PC-9 (cell line): ENCODE measurements around the gene SUGP2. TPM values are rescaled to one million over a fixed set of nuclear protein-coding genes. Genes with fewer than 3 reads are reported as not detected.

Source experiments
- BruUV-seq: library from RNA; stranded (reverse); fragments of 400-500 nt; replicated peaks from 2 replicates; lab custom pipeline; 2021; lab: Mats Ljungman, UMichigan
- CTCF ChIA-PET: fragments of 300-600 bp; sonication (Branson Sonifier 250); formaldehyde crosslinking; loops from one replicate; lab custom pipeline; 2022; ENCODE audit warnings: antibody characterized with exemption; lab: Charles Lee
- POLR2A ChIA-PET: fragments of 300-600 bp; sonication (Branson Sonifier 250); formaldehyde crosslinking; loops from one replicate; lab custom pipeline; 2022; ENCODE audit warnings: antibody characterized with exemption; ENCODE audit not compliant: unreplicated experiment; lab: Charles Lee
- DNase-seq, 2 experiments: peaks; one replicate each; pipeline versions ENCODE4 v3.0.0 to v3.0.0-alpha.2; 2015 to 2022; ENCODE audit warnings: mixed read lengths in 1 of 2
- H2AFZ ChIP-seq: fragments of 200-600 bp; sonication (generic); 2 replicates; pipeline ENCODE4 v1.8.1; 2017; ENCODE audit warnings: antibody characterized with exemption
- H3F3A ChIP-seq: fragments of 200-600 bp; sonication (generic); 2 replicates; pipeline ENCODE4 v1.8.1; 2017; ENCODE audit warnings: antibody characterized with exemption, mild to moderate bottlenecking, low read depth; ENCODE audit not compliant: insufficient read depth
- H3K27ac ChIP-seq: fragments of 200-600 bp; sonication (generic); 2 replicates; pipeline ENCODE4 v1.6.1; 2016; ENCODE audit warnings: mixed run types
- H3K27me3 ChIP-seq: fragments of 200-600 bp; sonication (generic); 2 replicates; pipeline ENCODE4 v1.6.1; 2016; ENCODE audit warnings: low read depth, mixed run types; ENCODE audit not compliant: insufficient read depth
- H3K36me3 ChIP-seq: fragments of 200-600 bp; sonication (generic); 2 replicates; pipeline ENCODE4 v1.6.1; 2016; ENCODE audit warnings: low read depth, mixed run types
- H3K4me1 ChIP-seq: fragments of 200-600 bp; sonication (generic); replicated peaks from 2 replicates; pipeline ENCODE4 v1.6.1; 2016; ENCODE audit warnings: mixed run types; ENCODE audit not compliant: insufficient read depth
- H3K4me2 ChIP-seq: fragments of 200-600 bp; sonication (generic); 2 replicates; pipeline ENCODE4 v1.6.1; 2017; ENCODE audit warnings: mixed run types
- H3K4me3 ChIP-seq: fragments of 200-600 bp; sonication (generic); 2 replicates; pipeline ENCODE4 v1.6.1; 2016; ENCODE audit warnings: mixed run types
- H3K79me2 ChIP-seq: fragments of 200-600 bp; sonication (generic); 2 replicates; pipeline ENCODE4 v1.6.1; 2017; ENCODE audit warnings: low read depth, mixed run types
- H3K9me2 ChIP-seq: fragments of 200-600 bp; sonication (generic); 2 replicates; pipeline ENCODE4 v1.8.1; 2017; ENCODE audit warnings: mild to moderate bottlenecking; ENCODE audit not compliant: insufficient read depth
- H3K9me3 ChIP-seq: fragments of 200-600 bp; sonication (generic); 2 replicates; pipeline ENCODE4 v1.8.1; 2016; ENCODE audit warnings: low read depth; ENCODE audit not compliant: insufficient read depth
- H4K20me1 ChIP-seq: fragments of 200-600 bp; sonication (generic); 2 replicates; pipeline ENCODE4 v1.8.1; 2017; ENCODE audit not compliant: insufficient read depth
- EZH2 ChIP-seq: fragments of 200-600 bp; sonication (generic); IDR thresholded peaks from 2 replicates; pipeline ENCODE4 v1.8.0; 2017; ENCODE audit warnings: antibody characterized with exemption, low read depth
- intact Hi-C: fragments of 100-400 bp; cut with micrococcal nuclease; formaldehyde crosslinking; loops from one replicate; pipeline ENCODE4 v1.10.0; 2022; ENCODE audit not compliant: unreplicated experiment
- total RNA-seq: library from RNA; stranded (reverse); gene quantifications from 2 replicates; pipeline ENCODE4 v1.2.3, GENCODE V29; 2021
- TF ChIP-seq, protein P1 (sequence below): fragments of 200-600 bp; sonication (generic); conservative IDR thresholded peaks from 2 replicates; pipeline ENCODE4 v1.6.1; 2017; ENCODE audit warnings: mixed run types, antibody characterized with exemption, mild to moderate bottlenecking, moderate library complexity

Gene SUGP2
- total RNA-seq, 1 experiment from 2014 or later, result 73.1 TPM

DNA sequence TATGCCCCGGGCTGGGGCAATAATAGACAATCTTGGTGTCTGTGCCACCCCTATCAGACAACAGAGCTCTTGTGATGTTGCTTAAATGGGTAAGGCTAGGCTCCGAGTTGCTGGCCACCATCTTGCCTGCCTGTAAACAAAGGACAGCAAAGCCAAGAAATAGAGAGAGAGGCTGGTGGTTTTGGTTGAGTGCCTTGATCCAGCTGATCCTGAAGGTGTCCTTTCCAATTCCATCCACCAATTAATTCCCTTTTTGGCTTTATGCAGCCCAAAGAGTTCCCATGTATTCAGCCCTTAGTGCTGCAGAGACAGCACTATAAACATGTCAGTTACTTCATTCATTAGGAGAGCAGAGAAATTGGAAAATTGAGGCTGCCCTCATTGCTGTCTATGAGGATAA lies 50.6 kb downstream of the SUGP2 start:
- intact Hi-C loops, result loop anchor here (10.0 kb wide), 1 partner anchor 528 kb away; no protein-coding TSS in a partner anchor
- ChIA-PET POLR2A (interaction anchor here (0.6 kb wide), 1 partner anchor 53 kb away, joined by 3 read pairs; no protein-coding TSS in a partner anchor), CTCF (interaction anchor here (0.6 kb wide), 1 partner anchor 12 kb away, joined by 3 read pairs; no protein-coding TSS in a partner anchor)
- Histone ChIP-seq H3K9me2 (no peaks in the 10 kb centered on the region), H3K4me2 (no peak overlapping the region), H3K36me3 (no peaks in the 10 kb centered on the region), H3K9me3 (no peaks in the 10 kb centered on the region), H3K27ac (no peak overlapping the region), H4K20me1 (no peaks in the 10 kb centered on the region), H3K79me2 (no peaks in the 10 kb centered on the region), H2AFZ (no peak overlapping the region), H3K4me1 (no peaks in the 10 kb centered on the region), H3K4me3 (no peak overlapping the region), H3K27me3 (no peaks in the 10 kb centered on the region), H3F3A (0 out of 2 replicates have a peak, but pooled peaks cover 4% of the 10 kb centered on the region)
- no peak for DNase-seq
- BruUV-seq, result no TSS peak
- TF ChIP-seq, protein P1, sequence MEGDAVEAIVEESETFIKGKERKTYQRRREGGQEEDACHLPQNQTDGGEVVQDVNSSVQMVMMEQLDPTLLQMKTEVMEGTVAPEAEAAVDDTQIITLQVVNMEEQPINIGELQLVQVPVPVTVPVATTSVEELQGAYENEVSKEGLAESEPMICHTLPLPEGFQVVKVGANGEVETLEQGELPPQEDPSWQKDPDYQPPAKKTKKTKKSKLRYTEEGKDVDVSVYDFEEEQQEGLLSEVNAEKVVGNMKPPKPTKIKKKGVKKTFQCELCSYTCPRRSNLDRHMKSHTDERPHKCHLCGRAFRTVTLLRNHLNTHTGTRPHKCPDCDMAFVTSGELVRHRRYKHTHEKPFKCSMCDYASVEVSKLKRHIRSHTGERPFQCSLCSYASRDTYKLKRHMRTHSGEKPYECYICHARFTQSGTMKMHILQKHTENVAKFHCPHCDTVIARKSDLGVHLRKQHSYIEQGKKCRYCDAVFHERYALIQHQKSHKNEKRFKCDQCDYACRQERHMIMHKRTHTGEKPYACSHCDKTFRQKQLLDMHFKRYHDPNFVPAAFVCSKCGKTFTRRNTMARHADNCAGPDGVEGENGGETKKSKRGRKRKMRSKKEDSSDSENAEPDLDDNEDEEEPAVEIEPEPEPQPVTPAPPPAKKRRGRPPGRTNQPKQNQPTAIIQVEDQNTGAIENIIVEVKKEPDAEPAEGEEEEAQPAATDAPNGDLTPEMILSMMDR, result no peak
- no peak for TF ChIP-seq EZH2

DNA sequence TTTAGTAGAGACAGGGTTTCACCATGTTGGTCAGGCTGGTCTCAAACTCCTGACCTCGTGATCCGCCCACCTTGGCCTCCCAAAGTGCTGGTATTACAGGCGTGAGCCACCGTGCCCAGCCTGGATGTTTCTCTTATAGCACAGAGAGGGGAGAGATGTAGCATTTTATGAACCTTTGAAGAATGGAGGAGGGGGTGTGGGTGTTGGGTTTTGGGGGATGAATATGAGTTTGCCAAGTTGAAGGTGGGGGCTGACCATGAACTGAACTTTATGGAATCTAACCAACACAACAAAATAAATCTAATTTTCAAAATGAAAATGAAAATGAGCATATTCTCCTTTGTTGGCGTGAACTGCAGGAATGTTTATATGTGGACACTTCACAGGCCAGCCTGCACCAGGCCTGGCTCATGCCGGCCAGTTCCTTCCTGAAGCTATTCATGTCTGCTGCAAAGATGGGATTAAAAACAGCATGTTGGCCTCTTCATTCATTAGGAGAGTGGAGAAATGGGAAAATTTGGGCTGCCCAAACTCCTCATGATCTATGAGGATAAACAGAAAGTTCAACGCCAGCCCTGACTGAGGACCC lies 52.8 kb downstream of the SUGP2 start:
- Histone ChIP-seq H3K36me3 (no peaks in the 10 kb centered on the region), H3K4me3 (no peak overlapping the region), H3K4me1 (no peaks in the 10 kb centered on the region), H3K27me3 (no peaks in the 10 kb centered on the region), H3K9me2 (no peaks in the 10 kb centered on the region), H3K4me2 (no peak overlapping the region), H3F3A (0 out of 2 replicates have a peak, but pooled peaks cover 4% of the 10 kb centered on the region), H4K20me1 (no peaks in the 10 kb centered on the region), H3K27ac (no peak overlapping the region), H3K79me2 (no peaks in the 10 kb centered on the region), H3K9me3 (no peaks in the 10 kb centered on the region), H2AFZ (no peak overlapping the region)
- no peak for DNase-seq
- no TSS peak for BruUV-seq
- intact Hi-C loops, result loop anchor here (10.0 kb wide), 1 partner anchor 526 kb away; no protein-coding TSS in a partner anchor
- TF ChIP-seq, protein P1, result no peak
- no peak for TF ChIP-seq EZH2
- POLR2A ChIA-PET, result no interaction called here
- CTCF ChIA-PET, result no interaction called here

GRCh38 chr19:18978616-18979015 lies 54.7 kb downstream of the SUGP2 start:
- Histone ChIP-seq H2AFZ (no peak overlapping the region), H3K79me2 (no peaks in the 10 kb centered on the region), H3F3A (no peaks in the 10 kb centered on the region), H3K27me3 (no peaks in the 10 kb centered on the region), H3K36me3 (no peaks in the 10 kb centered on the region), H3K9me3 (no peaks in the 10 kb centered on the region), H4K20me1 (no peaks in the 10 kb centered on the region), H3K4me1 (no peaks in the 10 kb centered on the region), H3K9me2 (no peaks in the 10 kb centered on the region), H3K4me3 (no peak overlapping the region), H3K27ac (no peak overlapping the region), H3K4me2 (no peak overlapping the region)
- no TSS peak for BruUV-seq
- intact Hi-C loops, result no loop called here
- no peak for TF ChIP-seq EZH2
- TF ChIP-seq, protein P1, result no peak
- no peak for DNase-seq
- ChIA-PET CTCF (no interaction called here), POLR2A (no interaction called here)
